GM19324 (cell line): ENCODE results near the gene S100B.
"Not testable (repeated sequence)": the region's sequence is repeated elsewhere in the genome, so short reads cannot be mapped to it uniquely, and the experiment has no call there.

Source experiments
- ATAC-seq: cut with Tn5 transposase; IDR thresholded peaks from one replicate; pipeline ENCODE4 v1.9.1; 2021; ENCODE audit warnings: mild to moderate bottlenecking, moderate library complexity; ENCODE audit not compliant: unreplicated experiment, low FRiP score

S100B gene

DNA sequence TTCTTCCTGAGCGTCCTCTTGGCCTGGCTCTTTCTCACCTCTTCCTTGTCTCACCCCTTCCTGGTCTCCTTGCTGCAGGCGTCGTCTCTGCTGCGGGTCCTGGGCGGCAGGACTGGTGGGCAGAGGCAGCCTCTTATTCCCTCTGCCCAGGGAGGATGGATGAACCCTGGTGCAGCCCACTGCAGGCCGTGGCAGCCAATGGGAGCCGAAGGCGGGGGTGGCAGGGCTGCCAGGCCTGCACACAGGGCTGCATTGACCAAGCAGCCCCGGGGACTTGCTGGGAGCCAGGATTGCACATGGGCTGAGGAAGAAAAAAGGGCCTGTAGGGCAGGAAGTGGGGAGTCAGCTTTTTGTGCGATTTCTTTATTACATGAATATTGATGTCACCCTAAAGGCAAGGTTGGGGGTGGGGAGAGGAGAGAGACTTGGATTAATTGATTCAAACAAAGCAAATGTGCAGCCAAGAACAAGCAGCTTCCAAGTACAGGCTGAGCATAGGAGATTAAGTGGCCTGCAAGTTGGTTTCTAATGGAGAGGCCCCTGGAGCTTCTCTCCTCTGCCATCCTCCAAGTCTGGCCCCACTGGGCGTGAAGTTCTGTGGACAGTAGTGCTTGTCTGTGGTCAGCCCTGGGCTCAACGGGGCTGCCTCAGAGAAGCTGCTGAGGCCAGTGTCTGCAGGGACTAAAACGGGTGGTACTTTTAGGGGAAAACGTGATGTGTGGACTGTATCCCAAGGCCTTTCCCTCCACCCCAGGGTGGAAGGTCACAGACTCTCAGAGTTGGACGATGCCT is at the start of gene S100B:
Gene S100B, minus strand, starts transcription at position 108 of the 792 bp plus-strand sequence. CDS start 2,667 bp downstream, outside the sequence.
- ATAC-seq = no peak

- no peak for ATAC-seq
Measured at GRCh38 chr21:46651121-46651520, 46.2 kb upstream of the S100B start.

DNA sequence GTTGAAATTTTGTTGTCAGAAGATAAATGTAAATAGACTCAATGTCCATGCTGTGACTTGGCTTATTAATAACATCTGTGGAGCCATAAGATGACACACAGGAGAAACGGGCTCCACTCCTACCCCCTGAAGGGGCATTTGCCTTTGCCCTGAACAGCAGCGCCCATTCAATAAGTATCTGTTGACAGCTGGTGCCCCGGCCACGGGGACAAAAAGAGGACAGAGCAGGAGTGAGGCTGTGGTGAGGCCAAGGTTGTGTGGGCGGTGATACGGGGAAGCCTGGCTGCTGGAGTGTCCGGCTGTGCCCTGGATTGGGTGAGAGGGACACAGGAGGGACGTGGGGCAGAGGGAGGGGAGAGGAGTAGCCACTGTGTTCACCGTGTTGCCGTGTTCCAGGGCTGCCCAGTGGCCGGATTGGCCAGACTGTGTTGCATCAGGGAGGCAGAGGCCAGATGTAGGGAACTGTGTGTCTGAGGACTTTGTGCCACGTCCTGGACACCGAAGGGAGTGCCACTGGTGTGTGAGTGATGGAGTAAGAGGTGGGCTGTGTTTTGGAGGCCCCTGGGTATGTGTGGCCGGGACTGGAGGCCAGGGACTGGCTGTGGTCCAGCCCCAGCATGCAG is 45.7 kb upstream of the S100B start:
- no peak for ATAC-seq

- no peak for ATAC-seq
Measured at GRCh38 chr21:46649356-46649755, 44.5 kb upstream of the S100B start.

- ATAC-seq = no peak
Measured at GRCh38 chr21:46648539-46648938, 43.7 kb upstream of the S100B start.

DNA sequence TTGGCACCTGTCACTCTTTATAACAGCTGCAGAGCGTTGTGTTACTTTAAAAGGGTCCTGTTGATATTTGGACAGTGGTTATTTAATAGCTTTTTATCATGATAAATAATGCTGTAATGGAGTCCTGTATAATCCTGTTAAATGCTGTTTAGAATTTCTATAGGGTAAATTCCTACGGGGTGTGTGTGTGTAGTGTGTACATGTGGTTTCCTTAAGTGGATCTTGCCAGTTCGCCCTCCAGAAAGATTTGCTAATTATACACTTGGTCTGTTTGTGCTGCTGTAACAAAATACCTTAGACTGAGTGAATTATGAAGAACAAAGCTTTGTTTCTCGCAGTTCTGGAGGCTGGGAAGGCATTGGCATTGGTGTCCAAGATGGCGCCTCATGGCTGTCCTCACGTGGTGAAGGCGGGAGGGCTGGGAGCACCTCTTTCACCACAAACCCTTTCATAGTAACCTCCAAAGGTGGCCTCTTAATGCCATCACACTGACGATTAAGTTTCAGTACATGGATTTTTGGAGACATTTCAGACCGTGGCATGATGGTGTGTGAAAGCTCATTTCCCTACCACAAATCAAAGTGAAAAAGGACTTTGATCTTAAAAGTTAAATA is 41.8 kb upstream of the S100B start:
- no peak for ATAC-seq

GRCh38 chr21:46645840-46646239 is 41.0 kb upstream of the S100B start:
- ATAC-seq = no peak

DNA sequence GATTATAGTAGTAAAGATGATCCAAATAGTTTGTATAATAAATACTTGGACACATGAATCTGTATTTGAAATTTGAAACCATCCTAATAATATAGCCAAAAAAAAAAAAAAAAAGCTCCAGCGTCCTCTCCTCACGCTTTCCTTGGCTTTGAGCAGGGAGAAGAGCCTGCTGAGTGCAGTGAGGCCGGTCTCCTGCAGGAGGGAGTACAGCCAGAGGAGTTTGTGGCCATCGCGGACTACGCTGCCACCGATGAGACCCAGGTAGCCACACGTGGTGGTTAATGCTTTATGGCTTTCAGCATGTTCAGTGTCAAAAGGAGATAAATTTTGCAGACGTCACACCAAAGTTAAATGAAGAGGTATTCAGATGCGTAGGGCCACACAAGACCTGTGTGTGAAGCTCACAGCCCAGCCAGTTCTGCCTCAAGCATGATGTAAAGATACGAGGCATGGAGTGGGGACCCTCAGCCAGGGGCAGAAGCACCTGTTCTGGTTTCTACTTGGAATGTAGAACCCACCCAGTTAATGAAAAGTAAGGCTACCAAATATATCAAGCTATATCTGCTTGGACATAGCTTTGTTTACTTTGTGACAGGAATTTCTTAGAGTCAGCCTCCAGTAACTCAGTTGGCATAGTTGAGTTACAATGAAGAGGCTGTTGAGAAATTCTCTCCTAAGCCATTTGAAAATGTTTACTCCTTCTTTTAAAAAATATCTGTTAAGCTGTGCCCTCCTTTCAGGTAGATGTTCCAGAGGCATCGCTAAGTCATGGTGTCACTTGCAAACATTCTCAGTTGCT is 38.7 kb upstream of the S100B start:
- ATAC-seq = no peak

DNA sequence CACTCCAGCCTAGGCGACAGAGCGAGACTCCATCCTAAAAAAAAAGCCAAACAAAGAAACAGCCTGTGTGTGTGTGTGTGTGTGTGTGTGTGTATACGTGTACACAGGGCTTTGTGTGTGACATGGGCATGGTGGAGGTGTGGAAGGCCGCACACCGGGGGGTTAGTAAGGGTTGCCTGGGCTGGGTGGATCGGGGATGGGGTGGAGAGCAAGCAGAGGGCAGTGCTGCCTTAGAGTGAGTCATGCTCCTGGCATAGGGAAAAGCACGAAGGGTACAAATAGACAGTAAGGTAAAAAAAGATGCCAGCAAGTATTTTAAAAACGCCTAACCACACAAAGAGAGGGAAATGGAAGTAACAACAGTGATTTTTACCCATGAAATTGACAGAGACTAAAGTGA is 36.8 kb upstream of the S100B start:
- no peak for ATAC-seq

GRCh38 chr21:46639489-46640386 is 34.9 kb upstream of the S100B start:
- no peak for ATAC-seq

DNA sequence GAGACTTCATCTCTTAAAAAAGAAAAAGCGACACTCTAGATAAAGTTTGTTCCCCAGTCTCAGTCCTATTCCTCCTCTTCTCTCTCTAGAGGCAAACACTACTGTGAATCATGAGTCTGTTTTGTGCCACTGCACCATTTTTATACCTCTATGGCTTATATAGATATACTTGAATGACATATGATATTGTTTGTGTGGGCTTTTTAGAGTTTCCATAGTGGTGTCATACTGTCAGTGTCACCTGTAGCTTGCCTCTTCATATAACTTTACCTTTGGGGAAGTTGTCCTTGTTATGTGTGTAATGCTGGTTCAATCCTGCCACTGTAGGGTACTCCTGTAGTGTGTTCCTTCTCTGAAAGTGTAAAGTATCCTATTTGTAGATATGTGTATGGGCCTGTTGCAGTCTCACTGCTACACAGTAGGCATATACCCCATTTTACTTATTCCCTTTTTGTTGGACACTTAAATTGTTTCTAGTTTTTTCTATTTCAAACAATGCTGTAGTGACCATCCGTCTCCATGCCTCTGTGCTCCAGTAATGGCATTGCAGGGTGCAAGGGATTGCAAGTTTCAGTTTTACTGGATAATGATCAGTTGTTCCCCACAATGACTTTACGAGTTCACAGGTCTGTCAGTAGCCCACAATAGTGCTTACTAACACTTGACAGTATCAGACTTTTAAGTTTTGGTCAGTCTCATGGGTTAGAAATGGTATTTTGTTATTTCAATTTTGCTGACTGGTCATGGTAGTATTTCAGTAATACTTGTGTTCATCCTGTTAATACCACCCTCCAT is 33.3 kb upstream of the S100B start:
- ATAC-seq = no peak

- ATAC-seq = no peak
Measured at GRCh38 chr21:46636550-46637285, 31.8 kb upstream of the S100B start.

DNA sequence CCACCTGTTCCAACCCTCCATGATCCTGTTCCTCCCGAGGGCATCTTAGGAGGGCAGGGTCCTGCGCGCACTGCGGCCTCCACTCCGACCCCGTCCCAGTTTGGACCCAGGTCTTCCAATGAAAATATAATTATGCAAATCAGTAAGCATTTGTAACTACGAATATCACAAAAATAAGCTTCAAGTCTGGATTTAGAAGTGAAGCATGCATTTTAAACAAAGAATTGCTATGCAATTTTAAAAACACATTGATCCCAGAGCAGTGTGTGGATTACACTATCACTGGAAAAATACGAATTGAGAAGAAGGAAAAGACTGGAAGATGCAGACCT is 31.3 kb upstream of the S100B start:
- ATAC-seq = peak; percentile 11

GRCh38 chr21:46635324-46636180 is 30.7 kb upstream of the S100B start, which contains the start of gene PRMT2:
Gene PRMT2 (plus strand): TSS chr21:46635674. CDS start chr21:46636952, 1,278 bp downstream.
- peak; percentile 93 for ATAC-seq

- no peak for ATAC-seq
Measured at GRCh38 chr21:46634966-46635323, 30.1 kb upstream of the S100B start.

DNA sequence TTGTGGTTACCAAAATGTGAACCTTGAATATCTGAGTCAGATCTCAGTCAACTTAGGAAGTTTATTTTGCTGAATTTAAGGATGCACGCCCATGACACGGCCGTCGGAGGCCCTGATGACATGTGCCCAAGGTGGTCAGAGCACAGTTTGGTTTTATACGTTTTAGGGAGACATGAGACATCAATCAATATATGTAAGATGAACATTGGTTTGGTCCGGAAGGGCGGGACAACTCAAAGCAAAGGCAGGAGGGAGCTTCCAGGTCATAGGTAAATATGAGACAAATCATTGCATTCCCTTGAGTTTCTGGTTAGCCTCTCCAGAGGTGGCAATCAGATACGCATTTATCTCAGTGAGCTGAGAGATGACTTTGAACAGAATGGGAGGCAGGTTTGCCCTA is 29.5 kb upstream of the S100B start:
- ATAC-seq = no peak

DNA sequence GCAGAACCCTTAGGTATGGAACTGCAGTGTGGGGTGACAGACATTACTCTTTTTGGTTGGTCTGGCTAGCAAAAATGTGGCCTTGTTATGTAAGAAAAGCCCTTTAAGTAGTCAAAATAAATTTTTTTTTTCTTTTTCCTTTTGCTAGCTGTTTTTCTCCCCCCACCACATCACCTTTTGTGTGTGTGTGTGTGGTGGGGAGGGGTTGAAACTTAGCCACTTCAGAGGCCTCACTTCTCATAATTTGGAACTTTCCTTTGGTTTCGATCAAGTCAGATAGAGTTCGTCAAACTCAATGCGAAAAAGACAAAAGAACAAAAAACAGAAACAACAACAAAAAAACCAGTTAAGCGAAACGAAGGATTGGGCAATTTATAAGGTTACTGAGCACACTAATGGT is 28.7 kb upstream of the S100B start:
- ATAC-seq = no peak

GRCh38 chr21:46630915-46631314 is 26.0 kb upstream of the S100B start:
- ATAC-seq = not testable (repeated sequence)
